Activated CD8-positive, alpha-beta memory T cell treated with anti-CD3 and anti-CD28 coated beads for 36 hours (primary cell): ENCODE measurements around the gene KRT74. TPM values are rescaled to one million over a fixed set of nuclear protein-coding genes. Genes with fewer than 3 reads are reported as not detected.

ENCODE experiments used
- CTCF ChIA-PET: fragments of 350-600 bp; sonication (Branson Sonifier 250); formaldehyde crosslinking; loops from one replicate; lab custom pipeline; 2021; ENCODE audit warnings: antibody characterized with exemption; lab: Charles Lee
- POLR2A ChIA-PET: fragments of 350-600 bp; sonication (Branson Sonifier 250); formaldehyde crosslinking; loops from one replicate; lab custom pipeline; 2021; ENCODE audit warnings: antibody characterized with exemption; lab: Charles Lee
- total RNA-seq, 2 experiments: library from RNA; stranded (reverse); gene quantifications; one replicate each; pipeline ENCODE4 v1.2.3, GENCODE V29; 2021

The KRT74 gene
- total RNA-seq, 2 experiments from 2014 or later: not detected

DNA sequence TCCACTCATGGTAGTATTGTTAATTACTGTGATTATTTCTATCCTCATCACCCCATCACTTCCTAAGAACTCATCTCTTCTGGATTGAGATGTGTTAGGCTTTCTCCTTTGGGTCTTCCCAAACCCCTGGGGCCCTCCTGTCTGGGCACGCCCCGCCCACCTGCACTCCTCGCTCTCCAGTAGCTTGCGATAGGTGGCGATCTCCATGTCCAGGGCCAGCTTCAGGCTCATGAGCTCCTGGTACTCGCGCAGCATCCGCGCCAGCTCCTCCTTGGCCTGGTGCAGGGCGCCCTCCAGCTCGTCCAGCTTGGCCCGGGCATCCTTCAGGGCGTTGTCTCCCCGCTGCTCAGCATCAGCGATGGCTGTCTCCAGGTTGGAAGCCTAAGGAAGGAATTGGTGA, 27.5 kb downstream of the KRT74 start:
- POLR2A ChIA-PET: no interaction called here
- CTCF ChIA-PET: no interaction called here

DNA sequence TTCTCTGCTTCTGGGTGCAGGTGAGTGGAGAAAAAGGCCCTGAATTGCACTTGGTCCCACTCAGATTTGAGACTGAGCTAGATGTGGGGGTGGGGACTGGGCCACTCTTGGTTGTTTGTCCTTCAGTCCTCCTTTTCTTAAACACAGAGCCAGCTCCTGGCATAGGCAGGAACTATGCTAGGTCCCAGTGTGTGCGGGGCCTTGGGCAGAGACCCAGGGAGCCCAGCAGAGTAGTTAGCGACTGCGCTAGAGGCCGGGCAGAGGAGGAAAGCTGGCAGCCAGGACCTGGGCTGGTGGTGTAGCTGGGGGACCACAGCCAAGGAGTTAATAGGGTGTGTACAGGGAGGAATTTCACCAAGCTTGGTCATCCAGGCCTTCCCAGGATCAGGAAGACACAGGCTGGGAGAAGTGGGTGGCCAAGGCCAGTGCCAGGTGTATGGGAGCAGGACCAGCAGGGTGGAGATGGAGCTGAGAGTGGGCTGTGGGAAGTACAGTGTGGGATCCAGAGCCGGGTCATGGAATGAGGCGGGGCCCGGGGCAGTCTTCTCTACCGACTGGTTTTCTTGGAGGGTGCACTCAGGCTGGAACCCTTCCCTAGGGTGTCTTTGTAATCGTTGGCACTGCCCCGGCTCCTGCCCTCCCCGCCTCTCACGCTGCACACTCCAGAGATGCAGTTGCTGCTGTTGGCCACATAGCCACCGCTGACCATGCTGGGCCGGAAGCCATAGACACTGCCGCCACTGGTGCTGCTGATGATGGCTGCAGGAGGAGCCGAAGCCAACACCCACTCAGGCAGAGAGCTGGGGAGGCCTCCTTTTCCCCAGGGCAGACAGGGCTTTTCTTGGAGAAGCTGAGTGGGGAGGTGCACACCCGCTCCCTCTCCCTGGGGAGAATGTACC, 29.4 kb downstream of the KRT74 start:
- POLR2A ChIA-PET: no interaction called here
- CTCF ChIA-PET: no interaction called here

DNA sequence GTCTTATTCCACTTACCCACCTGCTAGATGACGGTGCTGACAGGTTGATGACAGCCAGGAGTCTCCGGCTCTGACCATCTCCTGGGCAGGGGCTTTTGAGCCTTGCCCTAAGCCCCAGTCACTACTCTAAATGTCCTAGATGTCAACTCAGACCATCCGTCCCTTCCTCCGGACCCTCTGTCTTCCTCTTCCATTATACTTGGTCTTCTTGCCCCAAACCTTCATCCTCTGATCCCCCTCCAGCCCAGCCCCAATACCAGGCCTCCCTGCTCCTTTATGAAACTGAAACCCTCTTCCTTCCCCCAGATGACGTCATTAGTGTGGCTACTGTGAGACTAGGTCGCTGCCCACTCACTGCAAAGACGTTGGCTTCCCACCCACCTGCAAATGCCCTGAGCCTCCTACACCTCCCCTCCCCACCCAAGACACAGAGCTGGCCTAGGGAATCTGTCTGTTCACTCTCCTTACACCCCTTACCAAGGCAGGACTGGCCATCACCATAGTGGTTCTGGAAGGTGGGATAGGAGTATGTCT, 30.8 kb downstream of the KRT74 start:
- ChIA-PET POLR2A (no interaction called here), CTCF (no interaction called here)

DNA sequence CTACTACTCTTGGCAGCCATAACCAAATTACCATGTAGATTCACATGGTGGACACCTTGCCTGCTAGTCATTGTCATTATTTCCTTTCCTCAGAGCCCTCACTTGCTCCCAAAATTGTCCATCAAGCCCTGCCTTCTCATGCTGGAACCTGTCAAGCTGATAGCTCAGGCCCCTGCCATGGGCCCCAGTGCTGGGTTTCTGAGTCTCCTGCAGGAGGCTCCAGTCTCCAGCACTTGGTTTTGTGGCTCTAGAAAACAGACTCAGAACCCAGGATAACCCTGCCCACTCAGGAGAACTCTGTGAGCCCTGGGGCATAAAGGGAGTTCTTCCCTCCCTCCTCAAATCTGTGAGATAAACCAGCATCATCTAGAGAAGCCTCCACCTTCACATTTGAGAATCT, 31.5 kb downstream of the KRT74 start:
- CTCF ChIA-PET: no interaction called here
- POLR2A ChIA-PET: no interaction called here

- POLR2A ChIA-PET: no interaction called here
- CTCF ChIA-PET: no interaction called here
These were observed 31.9 kb downstream of the KRT74 start for GRCh38 chr12:52541709-52542108.

GRCh38 chr12:52540531-52540930, 33.1 kb downstream of the KRT74 start:
- POLR2A ChIA-PET: no interaction called here
- CTCF ChIA-PET: no interaction called here

DNA sequence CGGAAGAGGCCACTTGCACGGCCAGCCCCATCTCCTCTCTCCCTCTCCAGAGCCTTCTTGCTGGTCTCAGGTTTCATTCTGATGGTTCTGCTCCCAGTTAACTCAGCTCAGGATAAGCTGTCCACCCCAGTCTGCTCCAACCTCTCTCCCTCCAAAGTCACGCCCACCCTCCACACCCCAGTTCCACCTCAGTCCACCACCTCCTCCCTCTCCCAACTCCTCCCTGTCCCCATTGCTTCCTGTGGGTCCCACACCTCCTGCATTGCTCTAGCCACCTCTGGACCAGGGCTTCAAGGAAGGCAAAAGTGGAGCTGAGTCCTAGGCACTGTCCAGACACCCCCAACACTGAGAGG, 33.8 kb downstream of the KRT74 start:
- ChIA-PET CTCF (no interaction called here), POLR2A (no interaction called here)

DNA sequence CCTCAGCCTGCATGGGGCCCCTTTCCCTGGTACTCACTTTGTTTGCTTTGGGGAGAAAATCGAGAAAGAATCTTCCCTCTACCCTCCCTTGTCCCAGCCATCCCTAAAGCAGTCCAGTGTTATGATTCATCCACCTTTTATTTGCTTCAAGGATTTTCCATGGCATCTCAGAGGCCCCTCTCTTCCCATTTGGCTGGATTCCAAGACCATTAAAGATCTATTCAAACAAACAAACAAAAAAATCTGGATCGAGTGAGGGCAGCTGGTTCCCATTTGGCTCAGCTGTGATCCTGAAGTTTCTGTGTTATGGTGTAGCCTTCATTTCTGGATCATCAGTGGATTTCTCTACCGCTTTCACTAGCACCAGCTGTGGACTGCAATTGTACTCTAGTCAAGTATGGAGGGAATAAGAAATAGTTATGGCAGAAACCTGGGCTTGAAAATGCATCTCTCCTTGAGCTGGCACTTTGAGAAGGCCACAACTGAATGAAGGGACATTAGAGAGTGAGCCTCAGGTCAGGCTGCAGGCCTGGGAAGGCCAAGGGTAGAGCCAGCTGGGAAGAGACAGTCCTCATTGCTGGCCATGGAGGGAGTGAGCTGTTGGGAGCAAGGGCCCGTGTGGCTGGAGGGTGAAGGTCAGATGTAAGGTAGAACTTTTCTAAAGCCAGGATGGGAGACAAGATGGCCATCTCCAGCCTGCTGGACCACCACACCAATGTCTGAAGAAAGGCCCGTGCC, 34.4 kb downstream of the KRT74 start:
- POLR2A ChIA-PET: no interaction called here
- CTCF ChIA-PET: no interaction called here

- POLR2A ChIA-PET: no interaction called here
These were observed 36.5 kb downstream of the KRT74 start for GRCh38 chr12:52537101-52537500.

GRCh38 chr12:52535574-52535973, 38.1 kb downstream of the KRT74 start:
- ChIA-PET CTCF (no interaction called here), POLR2A (no interaction called here)

More at GRCh38 chr12:52537101-52537500, 36.5 kb downstream of the KRT74 start:
- CTCF ChIA-PET: no interaction called here

DNA sequence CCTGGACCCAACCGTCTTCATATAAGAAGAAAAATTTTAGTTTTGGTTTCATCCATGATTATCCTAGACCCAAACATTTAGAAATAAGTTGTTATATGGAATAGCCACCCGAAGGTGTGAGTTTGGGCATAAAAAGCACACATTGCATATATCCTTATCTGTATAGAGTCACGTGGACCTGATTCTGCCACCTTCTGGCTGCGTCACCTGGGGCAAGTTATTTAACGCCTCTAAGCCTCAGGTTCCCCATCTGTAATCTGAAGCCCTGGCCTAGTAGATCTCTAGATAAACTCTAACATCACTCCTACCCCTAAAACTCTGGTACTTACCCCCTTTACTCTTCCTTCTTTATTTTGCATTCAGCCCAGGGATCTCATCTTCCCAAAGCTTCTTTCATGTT, 39.2 kb downstream of the KRT74 start:
- CTCF ChIA-PET: no interaction called here
- POLR2A ChIA-PET: no interaction called here

DNA sequence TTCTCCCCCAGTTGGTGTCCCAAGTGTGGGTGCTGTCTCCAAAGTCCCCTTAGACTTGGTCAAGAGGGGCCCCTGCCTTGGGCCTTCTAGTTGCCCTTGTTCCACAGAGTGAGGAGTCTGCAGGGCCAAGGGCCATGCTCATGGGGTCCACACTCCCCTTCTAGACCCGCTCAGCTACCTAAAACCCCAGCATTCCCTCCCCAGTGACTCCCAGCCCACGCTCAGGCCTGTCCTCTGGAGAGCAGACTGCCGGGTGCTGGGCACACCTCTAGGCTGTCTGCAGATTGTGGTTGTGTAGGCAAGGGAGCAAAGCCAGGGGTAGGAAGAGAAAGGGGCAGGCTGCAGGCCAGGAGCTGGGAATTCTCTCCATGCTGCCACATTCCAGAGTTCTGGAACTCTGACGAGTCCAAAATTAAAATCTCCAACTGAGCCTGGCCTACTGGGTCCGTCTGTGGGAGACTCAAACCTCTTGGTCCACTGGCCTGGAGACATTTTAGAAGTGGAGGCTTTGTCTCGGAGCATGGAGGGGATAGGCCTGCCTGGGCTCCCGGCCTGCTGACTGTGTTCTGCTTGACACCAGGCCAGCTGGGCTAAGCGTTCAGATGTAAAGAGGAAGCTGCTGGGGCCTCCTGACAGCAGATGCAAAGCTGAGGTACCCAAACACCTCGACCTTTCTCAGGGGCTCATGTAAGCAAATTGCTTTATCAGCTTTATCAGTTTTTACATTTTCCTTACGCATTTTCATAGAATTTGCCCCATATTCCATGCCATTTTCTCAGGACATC, 39.8 kb downstream of the KRT74 start:
- CTCF ChIA-PET: no interaction called here
- POLR2A ChIA-PET: no interaction called here

GRCh38 chr12:52532636-52533035, 41.0 kb downstream of the KRT74 start:
- ChIA-PET POLR2A (no interaction called here), CTCF (no interaction called here)

GRCh38 chr12:52531566-52532300, 41.9 kb downstream of the KRT74 start:
- POLR2A ChIA-PET: no interaction called here
- CTCF ChIA-PET: no interaction called here

GRCh38 chr12:52530905-52531304, 42.7 kb downstream of the KRT74 start:
- POLR2A ChIA-PET: no interaction called here
- CTCF ChIA-PET: interaction anchor here (0.6 to 0.9 kb wide), 2 partner anchors 47 to 348 kb away, joined by 3 read pairs; no protein-coding TSS in a partner anchor

DNA sequence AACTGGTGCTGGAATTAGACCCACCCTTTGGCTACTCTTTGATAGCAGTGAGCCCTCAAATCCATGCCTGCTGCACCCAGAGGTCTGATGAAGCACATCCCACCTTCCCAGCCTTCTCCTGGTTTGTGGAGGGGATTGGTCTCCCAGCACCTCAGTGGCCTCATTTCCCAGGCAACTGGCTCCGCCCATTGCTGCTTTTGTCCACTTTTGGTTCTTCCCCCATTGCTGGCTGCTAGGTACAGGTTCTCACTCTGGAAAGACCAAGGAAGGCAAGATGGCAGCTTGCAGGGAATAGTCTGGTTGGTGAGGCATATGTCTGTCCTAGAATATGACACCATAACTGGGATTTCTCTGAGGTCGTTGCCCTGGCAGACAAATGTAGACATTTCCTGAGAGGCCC, 43.3 kb downstream of the KRT74 start:
- ChIA-PET CTCF (interaction anchor here (0.6 to 0.9 kb wide), 2 partner anchors 48 to 349 kb away, joined by 3 read pairs; no protein-coding TSS in a partner anchor), POLR2A (no interaction called here)

GRCh38 chr12:52529846-52530245, 43.8 kb downstream of the KRT74 start:
- CTCF ChIA-PET: no interaction called here
- POLR2A ChIA-PET: no interaction called here

DNA sequence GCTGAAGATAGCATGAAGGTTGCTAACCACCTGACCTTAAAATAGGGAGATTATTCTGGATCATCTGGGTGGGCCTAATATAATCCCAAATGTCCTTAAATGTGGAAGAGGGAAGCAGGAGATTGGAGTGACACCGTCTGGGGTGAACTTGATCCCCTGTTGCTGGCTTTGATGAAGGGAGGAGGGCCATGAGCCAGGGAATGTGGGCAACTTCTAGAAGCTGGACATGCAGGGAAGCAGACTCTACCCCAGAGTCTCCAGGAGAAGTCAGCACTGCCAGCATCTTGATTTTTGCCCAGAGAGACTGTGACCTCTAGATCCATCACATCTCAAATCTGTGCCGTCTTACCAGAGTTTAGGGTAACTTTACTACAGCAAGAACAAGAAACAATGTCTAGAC, 44.2 kb downstream of the KRT74 start:
- ChIA-PET POLR2A (no interaction called here), CTCF (no interaction called here)

- CTCF ChIA-PET: no interaction called here
- POLR2A ChIA-PET: no interaction called here
These were observed 45.0 kb downstream of the KRT74 start for GRCh38 chr12:52528641-52529143.
